Lower leg skin (tissue), 4 donors: ENCODE results near the gene IYD. TPM values are rescaled to one million over a fixed set of nuclear protein-coding genes. Genes with fewer than 3 reads are reported as not detected.
A peak's percentile ranks its signal among the peaks of the same experiment; 100 is the strongest.

Experiments
- DNase-seq, 2 donors: peaks; one replicate each; pipeline ENCODE4 v3.0.0-alpha.2; 2019; ENCODE audit warnings: low spot score in 2 of 2
- H3K4me3 ChIP-seq: fragments of 200-600 bp; sonication (generic); 2 replicates; pipeline ENCODE4 v1.5.1; 2017; ENCODE audit warnings: mild to moderate bottlenecking, low read depth; ENCODE audit not compliant: poor library complexity, severe bottlenecking
- POLR2A ChIP-seq, 2 donors: fragments of 450-650 bp; IDR thresholded peaks; one replicate each; pipeline ENCODE4 v1.6.1; 2016 to 2017; ENCODE audit warnings: antibody characterized with exemption in 2 of 2, mild to moderate bottlenecking in 1 of 2, moderate library complexity in 1 of 2
- WGBS, 2 donors: methylation state at CpG; one replicate each; pipeline ENCODE4 v1.1.5; 2018; 5-methylcytosine and 5-hydroxymethylcytosine counted together
- intact Hi-C: fragments of 100-400 bp; cut with DNase I; formaldehyde crosslinking; loops from one replicate; pipeline ENCODE4 v1.15.0; 2023; ENCODE audit warnings: low total_unique reads
- total RNA-seq, 4 donors: library from RNA; depleted of rRNA; stranded (reverse); fragments of >200 nt; gene quantifications; one replicate each; pipeline ENCODE4 v1.1.0, GENCODE V29; 2016
- TF ChIP-seq, protein P1 (sequence below), 3 donors: fragments of 450-650 bp; IDR thresholded peaks; one replicate each; pipeline ENCODE4 v1.5.1; 2016; ENCODE audit warnings: antibody characterized with exemption in 3 of 3, mild to moderate bottlenecking in 3 of 3, moderate library complexity in 2 of 3

IYD gene
- total RNA-seq, 4 donors from 2014 or later: 0.42 to 3.1 (median 0.99) TPM

DNA sequence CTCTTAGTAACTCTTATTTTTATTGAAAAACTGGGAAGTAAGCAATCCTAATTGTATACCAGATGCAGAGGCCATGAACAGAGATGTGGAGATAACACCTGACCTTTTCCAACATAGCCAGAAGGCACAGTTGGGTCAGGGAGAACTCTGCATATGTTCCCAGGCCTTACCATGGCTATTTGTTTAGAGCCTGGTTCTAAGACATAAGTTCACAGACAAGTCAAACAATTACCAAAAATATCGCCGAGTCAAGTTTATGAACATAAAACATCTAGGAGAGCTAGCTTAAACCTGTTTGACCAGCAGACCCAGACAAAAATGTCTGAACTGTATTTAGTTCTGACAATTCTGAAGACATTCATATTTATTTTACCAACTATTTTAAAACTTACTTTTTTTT lies 26.7 kb upstream of the IYD start:
- H3K4me3 ChIP-seq: no peak overlapping the region
- 83 to 87% methylated on average over 2 of the region's 2 CpGs for WGBS, 2 donors
- intact Hi-C loops: no loop called here
- peak in 1 of 2 donors; percentile 21 for DNase-seq
- TF ChIP-seq, protein P1, sequence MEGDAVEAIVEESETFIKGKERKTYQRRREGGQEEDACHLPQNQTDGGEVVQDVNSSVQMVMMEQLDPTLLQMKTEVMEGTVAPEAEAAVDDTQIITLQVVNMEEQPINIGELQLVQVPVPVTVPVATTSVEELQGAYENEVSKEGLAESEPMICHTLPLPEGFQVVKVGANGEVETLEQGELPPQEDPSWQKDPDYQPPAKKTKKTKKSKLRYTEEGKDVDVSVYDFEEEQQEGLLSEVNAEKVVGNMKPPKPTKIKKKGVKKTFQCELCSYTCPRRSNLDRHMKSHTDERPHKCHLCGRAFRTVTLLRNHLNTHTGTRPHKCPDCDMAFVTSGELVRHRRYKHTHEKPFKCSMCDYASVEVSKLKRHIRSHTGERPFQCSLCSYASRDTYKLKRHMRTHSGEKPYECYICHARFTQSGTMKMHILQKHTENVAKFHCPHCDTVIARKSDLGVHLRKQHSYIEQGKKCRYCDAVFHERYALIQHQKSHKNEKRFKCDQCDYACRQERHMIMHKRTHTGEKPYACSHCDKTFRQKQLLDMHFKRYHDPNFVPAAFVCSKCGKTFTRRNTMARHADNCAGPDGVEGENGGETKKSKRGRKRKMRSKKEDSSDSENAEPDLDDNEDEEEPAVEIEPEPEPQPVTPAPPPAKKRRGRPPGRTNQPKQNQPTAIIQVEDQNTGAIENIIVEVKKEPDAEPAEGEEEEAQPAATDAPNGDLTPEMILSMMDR (IDR thresholded peaks at IDR 0.05): no peak
- no peak for TF ChIP-seq POLR2A (IDR thresholded peaks at IDR 0.05)

DNA sequence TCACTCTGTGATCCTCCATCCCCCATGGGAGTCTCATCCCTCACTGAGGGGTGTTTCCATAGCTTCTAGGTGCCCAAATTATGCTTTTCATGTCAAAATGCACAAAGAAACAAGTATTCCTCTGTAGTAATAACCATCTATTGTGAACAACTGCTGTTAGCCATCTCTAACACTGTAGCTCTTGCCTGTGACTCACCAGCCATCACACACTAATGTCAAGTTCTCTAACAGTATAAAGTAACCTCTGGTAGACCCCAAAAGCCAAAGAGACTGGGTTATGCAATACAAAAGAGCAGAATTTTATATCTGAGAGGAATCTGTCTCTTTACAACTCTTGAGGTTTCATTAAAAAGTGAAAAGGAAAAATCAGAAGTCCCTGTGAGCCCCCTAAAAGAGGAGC lies 25.4 kb upstream of the IYD start:
- peak in 1 of 2 donors; percentile 2 for DNase-seq
- no peak for TF ChIP-seq POLR2A (IDR thresholded peaks at IDR 0.05)
- TF ChIP-seq, protein P1 (IDR thresholded peaks at IDR 0.05): no peak
- intact Hi-C loops: no loop called here
- no peak overlapping the region for H3K4me3 ChIP-seq

DNA sequence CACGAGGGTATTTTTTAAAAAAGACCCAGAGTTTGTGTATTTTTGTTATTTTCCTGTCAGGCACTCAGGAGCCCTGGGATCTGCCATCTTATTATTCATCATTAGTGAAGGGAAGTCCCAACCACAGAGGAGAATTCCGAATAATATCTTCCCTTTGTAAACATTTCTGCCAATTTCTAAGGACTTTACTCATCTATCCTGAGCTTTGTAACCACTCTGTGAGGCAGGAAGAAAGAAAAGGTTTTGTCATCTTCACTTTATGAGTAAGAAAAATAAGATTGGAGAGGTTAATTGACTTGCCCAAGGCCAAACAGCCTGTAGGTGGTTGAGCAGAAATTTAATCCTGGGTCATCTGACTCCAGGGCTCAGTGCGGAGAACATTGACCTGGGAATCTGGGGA lies 23.0 kb upstream of the IYD start:
- TF ChIP-seq, protein P1 (IDR thresholded peaks at IDR 0.05): no peak
- no peak for TF ChIP-seq POLR2A (IDR thresholded peaks at IDR 0.05)
- H3K4me3 ChIP-seq: no peak overlapping the region
- whole genome bisulfite sequencing, 2 donors: 78 to 82% methylated on average over 3 of the region's 3 CpGs
- intact Hi-C loops: no loop called here
- peak in 1 of 2 donors; percentile 17 for DNase-seq

DNA sequence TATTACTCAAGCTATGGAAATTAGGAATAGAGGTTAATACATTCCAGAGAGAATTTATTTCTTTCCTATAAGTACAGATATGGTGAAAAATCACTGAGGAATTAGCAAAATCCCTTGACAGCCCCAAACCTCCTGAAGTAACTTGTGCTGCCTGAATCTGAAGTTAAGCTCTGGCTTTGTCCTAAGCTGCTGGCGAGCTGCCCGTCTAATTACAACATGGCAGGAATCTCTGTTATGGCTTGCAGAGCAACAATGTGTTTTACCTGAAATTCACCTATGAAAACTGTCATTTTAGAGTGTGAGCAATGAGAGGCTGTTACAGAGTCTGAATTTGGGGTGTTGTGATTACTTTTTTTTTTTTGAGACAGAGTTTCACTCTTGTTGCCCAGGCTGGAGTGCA lies 22.5 kb upstream of the IYD start:
- no peak overlapping the region for H3K4me3 ChIP-seq
- 36 to 49% methylated on average over 2 of the region's 2 CpGs for WGBS, 2 donors
- DNase-seq: peak in 1 of 2 donors; percentile 54
- intact Hi-C loops: no loop called here
- TF ChIP-seq, protein P1 (IDR thresholded peaks at IDR 0.05): no peak
- TF ChIP-seq POLR2A (IDR thresholded peaks at IDR 0.05): no peak

DNA sequence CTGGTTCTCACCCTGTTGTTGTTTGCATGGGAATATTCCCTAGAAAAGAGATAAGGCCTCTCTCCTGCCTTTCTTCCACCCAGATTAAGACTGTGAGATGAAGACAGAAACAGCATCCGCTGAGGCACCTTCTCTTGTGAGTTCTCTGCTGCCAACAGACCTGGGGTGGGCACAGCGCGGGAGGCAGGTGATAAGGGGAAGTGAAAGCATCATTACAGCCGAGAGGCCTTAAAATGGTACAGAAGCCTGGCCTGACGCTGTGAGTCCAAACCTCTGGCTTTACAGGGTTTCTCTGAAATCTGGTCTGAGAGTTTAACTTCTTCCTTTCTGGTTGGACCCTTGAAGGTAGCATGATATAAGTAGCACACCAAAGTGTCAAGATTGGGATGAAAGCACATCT lies 21.0 kb upstream of the IYD start:
- intact Hi-C loops: no loop called here
- 92 to 98% methylated on average over 5 of the region's 5 CpGs for WGBS, 2 donors

DNA sequence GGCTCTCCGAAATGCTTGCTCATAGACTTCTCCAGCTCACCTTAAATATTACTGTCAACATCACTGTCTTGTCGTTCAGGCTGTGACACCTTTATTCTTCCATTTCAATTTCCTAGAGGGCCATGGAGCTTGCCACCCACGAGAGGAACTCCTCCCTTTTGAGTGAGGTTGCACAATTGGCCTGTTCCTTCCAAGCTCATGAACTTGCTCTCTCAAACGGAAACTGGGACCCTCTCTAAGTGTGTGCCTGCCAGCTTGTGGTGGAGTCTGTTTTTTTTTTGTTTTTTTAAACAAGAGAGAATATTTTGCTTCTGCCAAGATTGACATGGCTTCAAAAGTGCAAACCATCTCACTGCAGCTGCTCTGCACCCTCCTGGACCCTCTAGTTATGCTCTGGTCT lies 19.3 kb upstream of the IYD start:
- peak in 1 of 2 donors; percentile 15 for DNase-seq
- H3K4me3 ChIP-seq: no peak overlapping the region
- intact Hi-C loops: no loop called here
- 50 to 63% methylated on average over 4 of the region's 4 CpGs for whole genome bisulfite sequencing, 2 donors
- no peak for TF ChIP-seq POLR2A (IDR thresholded peaks at IDR 0.05)
- TF ChIP-seq, protein P1 (IDR thresholded peaks at IDR 0.05): no peak

More for the DNA sequence above, 21.0 kb upstream of the IYD start:
- no peak overlapping the region for H3K4me3 ChIP-seq
- TF ChIP-seq POLR2A (IDR thresholded peaks at IDR 0.05): no peak
- TF ChIP-seq, protein P1 (IDR thresholded peaks at IDR 0.05): no peak
- no peak for DNase-seq
